Duodenal mucosa (tissue), 2 donors: Measurements from ENCODE around the gene EBF4.

ENCODE experiments used
- H3K27ac ChIP-seq: one replicate; pipeline ENCODE4 v1.7.0; 2013; ENCODE audit warnings: low read depth, low read length
- H3K27me3 ChIP-seq, 2 donors: one replicate each; pipeline ENCODE4 v1.7.0; 2013; ENCODE audit warnings: low read length in 2 of 2, control low read depth in 1 of 2; ENCODE audit not compliant: insufficient read depth in 2 of 2, control insufficient read depth in 1 of 2
- H3K36me3 ChIP-seq, 2 donors: one replicate each; pipeline ENCODE4 v1.7.0; 2013; ENCODE audit warnings: low read length in 2 of 2, control low read depth in 1 of 2; ENCODE audit not compliant: insufficient read depth in 2 of 2, control insufficient read depth in 1 of 2
- H3K4me1 ChIP-seq, 2 donors: one replicate each; pipeline ENCODE4 v1.7.0; 2013; ENCODE audit warnings: low read length in 2 of 2, control low read depth in 1 of 2; ENCODE audit not compliant: insufficient read depth in 2 of 2, control insufficient read depth in 1 of 2
- H3K4me3 ChIP-seq, 2 donors: one replicate each; pipeline ENCODE4 v1.7.0; 2013; ENCODE audit warnings: low read length in 2 of 2, low read depth in 1 of 2
- H3K9ac ChIP-seq, 2 donors: one replicate each; pipeline ENCODE4 v1.7.0; 2013; ENCODE audit warnings: low read length in 2 of 2, low read depth in 1 of 2
- H3K9me3 ChIP-seq, 2 donors: one replicate each; pipeline ENCODE4 v1.7.0; 2013; ENCODE audit warnings: low read length in 2 of 2, control low read depth in 1 of 2; ENCODE audit not compliant: control insufficient read depth in 1 of 2

EBF4 gene

DNA sequence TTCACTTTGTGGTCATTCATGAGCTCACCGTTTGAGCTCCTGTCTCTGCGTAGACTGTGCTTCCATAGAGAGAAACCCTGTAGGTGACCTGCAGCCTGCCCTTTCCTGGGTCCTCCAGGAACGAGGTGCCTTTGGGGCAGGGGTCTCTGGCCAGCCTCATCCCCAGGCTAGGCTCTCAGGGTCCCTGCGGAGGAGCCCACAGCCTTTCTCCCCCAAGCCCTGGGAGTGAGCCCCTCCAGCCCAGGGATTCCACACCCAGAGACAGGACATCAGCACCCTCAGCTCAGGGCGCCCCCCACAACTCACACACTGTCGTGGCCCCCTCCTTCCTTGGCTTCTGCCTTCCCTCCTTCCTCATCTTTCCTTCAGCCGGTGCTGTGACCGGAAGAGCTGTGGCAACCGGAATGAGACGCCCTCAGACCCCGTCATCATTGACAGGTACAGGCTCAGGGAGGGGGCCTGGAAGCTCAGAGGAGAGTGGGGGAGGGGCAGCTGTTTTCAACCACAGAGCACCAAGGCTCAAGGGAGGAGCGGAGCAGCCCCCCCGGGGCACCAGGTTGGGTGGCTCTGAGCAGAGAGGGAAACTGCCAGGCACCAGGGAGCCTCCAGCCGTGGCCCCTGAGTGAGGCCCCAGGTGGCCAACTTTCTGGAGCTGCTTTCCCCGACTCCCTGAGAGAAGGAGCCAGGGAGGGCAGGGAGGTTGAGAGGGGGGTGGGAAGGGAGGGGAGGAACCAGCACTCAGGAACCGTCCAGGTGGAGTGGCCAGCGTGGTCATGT lies 16.8 kb downstream of the EBF4 start:
- Histone ChIP-seq H3K36me3 (no peaks in the 10 kb centered on the region), H3K27ac (no peak overlapping the region), H3K9me3 (no peaks in the 10 kb centered on the region), H3K4me3 (no peak overlapping the region), H3K4me1 (no peaks in the 10 kb centered on the region), H3K27me3 (peaks cover 3 to 5% of the 10 kb centered on the region in 2 donors), H3K9ac (no peak overlapping the region)

DNA sequence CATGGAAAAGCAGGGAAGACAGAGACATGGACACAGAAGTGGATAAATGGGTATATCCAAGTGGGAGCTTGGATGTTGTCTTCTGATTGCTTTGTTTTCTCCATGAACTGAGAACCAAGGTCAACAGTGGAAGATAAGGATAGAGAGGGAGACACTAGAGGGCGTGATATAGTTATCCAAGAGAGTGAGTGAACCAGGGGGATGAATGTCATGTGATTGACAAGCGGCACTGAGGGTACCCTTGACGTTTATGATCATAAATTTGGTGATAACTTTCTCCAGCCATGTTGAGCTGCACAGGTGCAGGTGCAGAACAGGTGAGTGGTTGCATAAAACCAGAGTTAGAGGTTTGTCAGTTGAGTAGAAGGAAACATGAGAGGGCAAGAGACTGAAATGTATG lies 20.7 kb downstream of the EBF4 start:
- no peaks in the 10 kb centered on the region for H3K9me3 ChIP-seq
- no peak overlapping the region for H3K27ac ChIP-seq
- H3K4me1 ChIP-seq, result no peaks in the 10 kb centered on the region
- H3K4me3 ChIP-seq, result no peak overlapping the region
- H3K36me3 ChIP-seq, result no peaks in the 10 kb centered on the region
- peaks cover 0 to 5% of the 10 kb centered on the region in 2 donors for H3K27me3 ChIP-seq
- H3K9ac ChIP-seq, result no peak overlapping the region

DNA sequence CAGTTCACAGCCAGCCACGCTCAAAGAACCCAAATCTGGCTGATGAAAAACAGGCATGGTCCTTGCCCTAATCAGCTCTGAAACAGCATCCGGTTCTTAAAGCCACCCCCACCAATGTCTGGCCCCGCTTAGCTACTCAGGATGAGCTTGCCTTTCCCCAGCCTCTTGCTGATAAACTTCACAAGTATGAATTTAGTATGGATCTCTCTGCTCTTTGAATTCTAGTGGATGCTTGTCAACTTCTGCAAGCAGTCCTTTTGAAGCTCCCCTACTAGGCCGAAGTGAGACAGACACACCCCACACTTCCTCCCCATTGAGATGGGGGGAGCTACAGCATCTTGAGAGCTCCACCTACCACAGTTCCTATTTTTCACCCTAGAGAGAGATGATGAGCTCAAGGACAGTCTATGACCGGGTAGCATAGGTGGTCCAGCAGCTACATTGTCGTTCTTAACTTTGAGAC lies 36.7 kb downstream of the EBF4 start:
- Histone ChIP-seq H3K27me3 (no peaks in the 10 kb centered on the region), H3K9ac (no peak overlapping the region), H3K4me3 (no peak overlapping the region), H3K4me1 (no peaks in the 10 kb centered on the region), H3K36me3 (no peaks in the 10 kb centered on the region), H3K9me3 (no peaks in the 10 kb centered on the region), H3K27ac (no peak overlapping the region)

DNA sequence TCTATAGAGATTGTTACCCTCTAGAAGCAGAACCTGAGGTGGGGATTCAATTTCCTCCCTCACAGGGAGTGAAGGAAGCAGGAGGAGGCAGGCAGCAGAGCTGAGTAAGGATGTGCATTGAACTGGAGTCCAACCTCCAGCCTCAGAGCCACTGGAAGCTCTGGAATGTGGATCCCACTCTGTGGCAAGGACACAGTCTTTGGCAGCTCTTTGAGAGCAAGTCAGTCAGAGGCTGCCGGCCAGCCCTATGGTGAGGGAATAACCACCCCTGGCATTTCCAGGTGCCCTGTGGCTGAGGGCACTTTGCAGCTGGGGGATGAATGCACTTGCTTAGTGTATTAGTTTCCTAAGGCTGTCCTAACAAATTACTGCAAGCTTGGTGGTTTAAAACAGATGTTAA lies 37.2 kb downstream of the EBF4 start:
- Histone ChIP-seq H3K9ac (no peak overlapping the region), H3K9me3 (no peaks in the 10 kb centered on the region), H3K27ac (no peak overlapping the region), H3K4me3 (no peak overlapping the region), H3K4me1 (no peaks in the 10 kb centered on the region), H3K36me3 (no peaks in the 10 kb centered on the region), H3K27me3 (no peaks in the 10 kb centered on the region)

DNA sequence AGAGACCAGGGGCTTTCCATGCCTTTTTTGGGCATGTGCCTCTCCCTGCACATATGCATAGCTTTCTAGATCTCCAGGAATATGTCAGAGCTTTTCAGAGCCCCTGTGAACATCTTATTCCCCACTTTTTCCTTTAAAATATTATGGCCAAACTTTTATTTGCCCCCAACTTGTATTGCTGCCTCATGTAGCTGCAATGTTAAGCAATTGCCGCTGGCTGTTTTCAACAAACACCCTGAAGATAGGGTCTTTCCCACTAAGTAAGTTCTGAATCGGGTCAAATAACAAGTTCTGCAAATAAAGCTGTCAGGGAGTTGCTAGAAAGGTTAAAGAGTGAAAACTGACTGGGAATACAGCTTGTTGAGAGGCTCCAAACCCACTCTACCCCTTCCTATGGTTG lies 42.3 kb downstream of the EBF4 start:
- H3K4me1 ChIP-seq, result no peaks in the 10 kb centered on the region
- H3K36me3 ChIP-seq, result no peaks in the 10 kb centered on the region
- no peak overlapping the region for H3K9ac ChIP-seq
- H3K9me3 ChIP-seq, result no peaks in the 10 kb centered on the region
- no peak overlapping the region for H3K4me3 ChIP-seq
- no peak overlapping the region for H3K27ac ChIP-seq
- H3K27me3 ChIP-seq, result no peaks in the 10 kb centered on the region

DNA sequence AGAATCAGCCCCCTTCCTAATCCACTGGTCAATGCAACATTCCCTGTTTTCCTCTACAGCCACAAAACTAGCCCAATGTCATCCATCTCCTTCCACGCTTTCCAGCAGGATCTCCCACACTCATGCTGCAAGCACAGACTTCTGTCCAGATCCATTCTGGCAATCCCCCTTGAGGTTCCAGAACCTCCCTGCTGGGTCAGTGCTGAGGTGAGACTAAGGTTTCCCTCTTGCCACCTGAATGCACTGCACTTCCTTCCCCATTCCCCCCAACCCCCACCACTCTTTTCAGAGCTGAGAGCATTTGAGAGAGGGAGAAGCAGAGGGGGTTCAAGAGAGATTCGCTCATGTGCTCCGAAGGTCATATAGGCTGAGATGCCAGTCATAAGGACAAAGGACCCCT lies 43.9 kb downstream of the EBF4 start:
- no peaks in the 10 kb centered on the region for H3K27me3 ChIP-seq
- H3K9me3 ChIP-seq, result no peaks in the 10 kb centered on the region
- H3K36me3 ChIP-seq, result no peaks in the 10 kb centered on the region
- no peak overlapping the region for H3K4me3 ChIP-seq
- H3K4me1 ChIP-seq, result peaks cover 0 to 3% of the 10 kb centered on the region in 2 donors
- H3K27ac ChIP-seq, result no peak overlapping the region
- H3K9ac ChIP-seq, result no peak overlapping the region

DNA sequence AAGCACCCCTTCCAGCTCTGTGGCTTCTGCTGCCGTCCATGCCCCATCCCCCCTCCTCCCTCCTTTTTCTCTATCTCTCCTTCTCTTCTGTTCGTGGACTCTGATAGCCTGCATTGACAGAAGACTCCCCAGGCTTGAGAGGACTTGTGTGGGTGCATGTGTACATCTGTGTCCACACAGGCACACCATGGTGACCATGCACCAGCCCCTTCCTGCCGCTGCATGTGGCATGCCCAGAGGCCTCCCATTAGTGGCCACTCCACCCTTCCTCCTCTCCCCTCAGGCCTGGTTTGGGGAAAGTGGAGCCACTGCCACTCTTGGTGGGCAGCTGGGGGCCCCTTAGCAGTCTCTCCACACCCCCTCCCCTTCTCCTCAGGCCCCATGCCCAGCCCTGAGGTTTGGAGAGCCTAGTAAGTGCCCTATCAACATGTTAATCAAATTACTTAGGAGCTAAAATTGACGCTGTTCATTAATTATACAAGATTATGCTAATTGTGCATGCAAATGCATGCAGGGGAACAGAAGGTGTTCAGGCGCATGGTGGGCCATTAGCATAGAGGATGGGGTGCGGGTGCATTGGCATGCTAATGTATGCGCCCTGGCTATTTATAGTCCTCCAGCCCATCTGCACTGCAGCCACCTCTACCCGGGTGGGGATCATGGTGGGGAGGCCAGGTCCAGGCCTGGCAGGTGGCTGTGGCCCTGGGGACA lies 45.9 kb downstream of the EBF4 start:
- Histone ChIP-seq H3K4me1 (peaks cover 0 to 3% of the 10 kb centered on the region in 2 donors), H3K9me3 (no peaks in the 10 kb centered on the region), H3K27me3 (no peaks in the 10 kb centered on the region), H3K9ac (no peak overlapping the region), H3K27ac (no peak overlapping the region), H3K36me3 (no peaks in the 10 kb centered on the region), H3K4me3 (no peak overlapping the region)

DNA sequence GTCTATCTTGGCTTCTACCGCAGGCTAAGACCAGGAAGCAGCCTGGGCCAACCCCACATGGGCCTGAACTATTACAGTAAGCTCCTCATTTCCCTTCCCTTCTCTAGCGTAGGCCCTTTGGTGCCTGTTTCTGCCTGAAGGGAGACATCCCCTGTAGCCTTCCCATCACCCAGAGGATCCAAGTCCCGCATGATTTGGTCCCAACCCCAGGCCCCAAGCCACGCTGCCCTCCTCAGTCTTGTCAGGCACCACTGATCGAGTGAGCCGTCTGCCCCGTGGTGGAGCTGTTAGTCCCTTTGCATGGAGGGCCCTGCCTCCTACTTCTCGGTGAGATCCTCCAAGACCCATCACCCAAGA lies 46.4 kb downstream of the EBF4 start:
- Histone ChIP-seq H3K27ac (no peak overlapping the region), H3K9me3 (no peaks in the 10 kb centered on the region), H3K4me3 (no peak overlapping the region), H3K4me1 (peaks cover 0 to 3% of the 10 kb centered on the region in 2 donors), H3K9ac (no peak overlapping the region), H3K36me3 (no peaks in the 10 kb centered on the region), H3K27me3 (no peaks in the 10 kb centered on the region)

DNA sequence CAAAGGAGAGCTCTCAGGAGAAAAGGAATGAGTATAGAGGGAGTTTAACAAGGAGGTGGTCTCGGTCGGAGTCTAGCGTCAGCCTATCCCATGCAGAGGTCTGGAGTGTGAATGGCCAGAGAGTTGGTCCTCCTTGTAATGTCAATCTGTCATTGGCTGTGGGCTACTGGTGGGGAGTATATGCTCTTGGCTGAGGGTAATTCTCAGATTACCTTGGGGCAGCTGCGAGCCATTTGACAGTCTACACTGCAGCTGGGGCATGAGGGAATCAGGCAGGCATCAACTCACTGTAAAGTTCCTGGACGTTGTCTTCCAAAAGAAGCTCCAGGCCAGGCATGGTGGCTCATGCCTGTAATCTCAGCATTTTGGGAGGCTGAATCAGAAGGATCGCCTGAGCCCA lies 48.1 kb downstream of the EBF4 start:
- Histone ChIP-seq H3K27me3 (no peaks in the 10 kb centered on the region), H3K4me1 (peaks cover 0 to 3% of the 10 kb centered on the region in 2 donors), H3K9ac (no peak overlapping the region), H3K9me3 (no peaks in the 10 kb centered on the region), H3K36me3 (no peaks in the 10 kb centered on the region), H3K27ac (no peak overlapping the region), H3K4me3 (no peak overlapping the region)

DNA sequence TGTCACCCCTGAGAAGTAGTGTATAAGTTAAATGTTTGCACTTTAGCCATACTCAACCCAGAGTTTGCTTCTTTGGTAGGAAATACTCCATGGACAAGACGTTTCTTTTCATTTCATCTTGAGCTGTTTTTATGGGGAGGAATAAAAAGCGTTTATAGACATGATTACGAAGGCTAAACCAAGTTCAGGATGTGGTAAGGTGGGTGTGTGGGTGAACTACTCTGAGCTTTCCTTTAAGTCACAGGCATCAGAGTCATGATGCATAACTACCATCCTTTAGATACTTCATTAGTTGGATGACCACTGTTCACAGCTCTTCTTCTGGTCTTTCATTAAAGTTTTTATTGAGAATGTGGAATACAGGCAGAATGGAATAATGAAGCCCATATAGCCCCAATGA lies 48.9 kb downstream of the EBF4 start:
- Histone ChIP-seq H3K9me3 (no peaks in the 10 kb centered on the region), H3K36me3 (no peaks in the 10 kb centered on the region), H3K27ac (no peak overlapping the region), H3K4me1 (peaks cover 0 to 3% of the 10 kb centered on the region in 2 donors), H3K4me3 (no peak overlapping the region), H3K27me3 (no peaks in the 10 kb centered on the region), H3K9ac (no peak overlapping the region)
